Erythroblast (primary cell): ENCODE data around the gene TTC7B.

Source experiments
- GATA1 ChIP-seq: IDR thresholded peaks from 2 replicates; pipeline ENCODE4 v1.6.1; 2011; ENCODE audit warnings: low read depth, mild to moderate bottlenecking, control low read depth, low read length, moderate library complexity
- POLR2A ChIP-seq: IDR thresholded peaks from 2 replicates; pipeline ENCODE4 v1.6.1; 2011; ENCODE audit warnings: mild to moderate bottlenecking, low read length

GRCh38 chr14:90651271-90651804, 164.9 kb downstream of the TTC7B start:
- TF ChIP-seq POLR2A (no peak), GATA1 (no peak)
